Parathyroid adenoma (tissue), 2 donors: ENCODE data around the gene SAPCD1.
A peak's percentile ranks its signal among the peaks of the same experiment; 100 is the strongest.

Experiments used
- H2AFZ ChIP-seq: fragments of 300-600 bp; sonication (generic); one replicate; pipeline ENCODE4 v1.7.0; 2017; ENCODE audit warnings: antibody characterized with exemption, mild to moderate bottlenecking
- H3K27ac ChIP-seq: fragments of 300-600 bp; sonication (generic); one replicate; pipeline ENCODE4 v1.7.0; 2017
- H3K27me3 ChIP-seq: fragments of 300-600 bp; sonication (generic); one replicate; pipeline ENCODE4 v1.7.0; 2017; ENCODE audit warnings: low read length; ENCODE audit not compliant: control insufficient read depth, insufficient read depth
- H3K36me3 ChIP-seq: fragments of 300-600 bp; sonication (generic); one replicate; pipeline ENCODE4 v1.7.0; 2017; ENCODE audit warnings: low read length; ENCODE audit not compliant: control insufficient read depth, insufficient read depth
- H3K4me1 ChIP-seq: fragments of 300-600 bp; sonication (generic); one replicate; pipeline ENCODE4 v1.7.0; 2017; ENCODE audit warnings: control low read depth
- H3K4me2 ChIP-seq: fragments of 300-600 bp; sonication (generic); one replicate; pipeline ENCODE4 v1.7.0; 2017; ENCODE audit warnings: low read length
- H3K4me3 ChIP-seq: fragments of 300-600 bp; sonication (generic); one replicate; pipeline ENCODE4 v1.7.0; 2017; ENCODE audit warnings: low read depth, low read length
- H3K79me2 ChIP-seq: fragments of 300-600 bp; sonication (generic); one replicate; pipeline ENCODE4 v1.7.0; 2017; ENCODE audit warnings: control low read depth
- H3K9ac ChIP-seq: fragments of 300-600 bp; sonication (generic); one replicate; pipeline ENCODE4 v1.7.0; 2017; ENCODE audit warnings: mild to moderate bottlenecking
- H3K9me3 ChIP-seq: fragments of 300-600 bp; sonication (generic); one replicate; pipeline ENCODE4 v1.7.0; 2017; ENCODE audit warnings: low read length; ENCODE audit not compliant: control insufficient read depth
- TF ChIP-seq, protein P1 (sequence below): fragments of 300-600 bp; sonication (generic); IDR thresholded peaks from one replicate; pipeline ENCODE4 v1.7.0; 2017; ENCODE audit warnings: antibody characterized with exemption, mild to moderate bottlenecking
- donor health status: primary hyperparathyroidism.

The SAPCD1 gene

GRCh38 chr6:31734247-31734820, 28.1 kb upstream of the SAPCD1 start:
- H2AFZ ChIP-seq, result no peak overlapping the region
- H3K27ac ChIP-seq, result peak overlapping the region; percentile 84
- TF ChIP-seq, protein P1, sequence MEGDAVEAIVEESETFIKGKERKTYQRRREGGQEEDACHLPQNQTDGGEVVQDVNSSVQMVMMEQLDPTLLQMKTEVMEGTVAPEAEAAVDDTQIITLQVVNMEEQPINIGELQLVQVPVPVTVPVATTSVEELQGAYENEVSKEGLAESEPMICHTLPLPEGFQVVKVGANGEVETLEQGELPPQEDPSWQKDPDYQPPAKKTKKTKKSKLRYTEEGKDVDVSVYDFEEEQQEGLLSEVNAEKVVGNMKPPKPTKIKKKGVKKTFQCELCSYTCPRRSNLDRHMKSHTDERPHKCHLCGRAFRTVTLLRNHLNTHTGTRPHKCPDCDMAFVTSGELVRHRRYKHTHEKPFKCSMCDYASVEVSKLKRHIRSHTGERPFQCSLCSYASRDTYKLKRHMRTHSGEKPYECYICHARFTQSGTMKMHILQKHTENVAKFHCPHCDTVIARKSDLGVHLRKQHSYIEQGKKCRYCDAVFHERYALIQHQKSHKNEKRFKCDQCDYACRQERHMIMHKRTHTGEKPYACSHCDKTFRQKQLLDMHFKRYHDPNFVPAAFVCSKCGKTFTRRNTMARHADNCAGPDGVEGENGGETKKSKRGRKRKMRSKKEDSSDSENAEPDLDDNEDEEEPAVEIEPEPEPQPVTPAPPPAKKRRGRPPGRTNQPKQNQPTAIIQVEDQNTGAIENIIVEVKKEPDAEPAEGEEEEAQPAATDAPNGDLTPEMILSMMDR, result no peak
- H3K9me3 ChIP-seq, result no peaks in the 10 kb centered on the region
- no peaks in the 10 kb centered on the region for H3K27me3 ChIP-seq
- no peaks in the 10 kb centered on the region for H3K79me2 ChIP-seq
- peaks cover 8% of the 10 kb centered on the region for H3K4me1 ChIP-seq
- H3K36me3 ChIP-seq, result no peaks in the 10 kb centered on the region
- peak overlapping the region; percentile 95 for H3K4me2 ChIP-seq
- H3K4me3 ChIP-seq, result peak overlapping the region; percentile 99
- no peak overlapping the region for H3K9ac ChIP-seq

- peak overlapping the region; percentile 99 for H3K4me3 ChIP-seq
- H2AFZ ChIP-seq, result peak overlapping the region; percentile 29
- no peaks in the 10 kb centered on the region for H3K27me3 ChIP-seq
- TF ChIP-seq, protein P1, result no peak
- H3K9ac ChIP-seq, result no peak overlapping the region
- H3K4me1 ChIP-seq, result peaks cover 9% of the 10 kb centered on the region
- H3K27ac ChIP-seq, result peak overlapping the region; percentile 84
- no peaks in the 10 kb centered on the region for H3K9me3 ChIP-seq
- H3K36me3 ChIP-seq, result no peaks in the 10 kb centered on the region
- peak overlapping the region; percentile 95 for H3K4me2 ChIP-seq
- no peaks in the 10 kb centered on the region for H3K79me2 ChIP-seq
Measured at GRCh38 chr6:31734821-31735406, 27.5 kb upstream of the SAPCD1 start.

DNA sequence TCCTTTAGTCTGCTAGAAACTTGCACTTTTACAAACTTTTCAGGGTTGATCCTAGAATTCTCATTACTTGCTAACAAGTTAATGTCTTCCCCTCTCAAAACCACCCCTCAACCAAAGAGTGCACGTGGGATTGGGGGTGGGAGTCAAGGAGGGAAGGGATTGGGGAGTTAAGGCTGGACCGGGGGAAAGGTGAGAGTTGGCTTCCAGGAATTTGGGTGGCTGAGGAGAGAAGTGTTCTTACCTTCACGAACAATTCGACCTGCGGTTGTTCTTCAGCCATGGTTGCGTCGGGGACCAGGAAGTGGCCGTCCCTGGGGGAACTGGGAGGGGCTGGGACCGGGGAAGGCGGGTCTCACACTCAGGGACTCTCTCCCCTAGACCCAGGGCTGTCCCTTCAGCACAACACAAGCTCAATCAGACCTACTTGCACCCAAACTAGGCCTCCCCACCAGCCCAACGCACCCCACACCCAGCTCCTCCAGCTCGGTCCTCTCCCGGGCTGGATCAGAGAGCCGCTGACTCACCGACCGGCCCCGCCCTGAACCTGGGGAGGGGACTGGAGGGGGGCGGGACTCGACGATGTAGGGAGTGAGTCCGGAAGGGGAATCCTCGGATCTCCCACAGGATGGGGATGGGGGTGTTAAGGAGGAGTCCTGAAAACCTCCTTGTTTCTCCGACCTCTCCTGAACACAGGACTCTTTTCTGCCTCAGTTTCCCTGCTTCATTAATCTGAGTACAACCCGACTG, 26.3 kb upstream of the SAPCD1 start, which contains the start of gene CLIC1:
TSS of gene CLIC1 (minus strand) at position 510 of the 747 bp plus-strand sequence. CDS start at position 280, 230 bp downstream.
- no peaks in the 10 kb centered on the region for H3K27me3 ChIP-seq
- peak within 1 kb of the TSS; percentile 92 for H2AFZ ChIP-seq
- TF ChIP-seq, protein P1, result no peak
- H3K9me3 ChIP-seq, result no peaks in the 10 kb centered on the region
- H3K79me2 ChIP-seq, result no peaks in the 10 kb centered on the region
- peaks cover 9% of the 10 kb centered on the region for H3K4me1 ChIP-seq
- peak within 1 kb of the TSS; percentile 95 for H3K4me2 ChIP-seq
- peak within 1 kb of the TSS; percentile 84 for H3K27ac ChIP-seq
- peak within 1 kb of the TSS; percentile 74 for H3K9ac ChIP-seq
- peak within 1 kb of the TSS; percentile 99 for H3K4me3 ChIP-seq
- H3K36me3 ChIP-seq, result no peaks in the 10 kb centered on the region

GRCh38 chr6:31736768-31737314, 25.6 kb upstream of the SAPCD1 start:
- H3K4me3 ChIP-seq, result peak overlapping the region; percentile 99
- H3K36me3 ChIP-seq, result no peaks in the 10 kb centered on the region
- peak overlapping the region; percentile 92 for H2AFZ ChIP-seq
- H3K27ac ChIP-seq, result peak overlapping the region; percentile 84
- no peaks in the 10 kb centered on the region for H3K9me3 ChIP-seq
- H3K4me1 ChIP-seq, result peaks cover 9% of the 10 kb centered on the region
- no peak overlapping the region for H3K9ac ChIP-seq
- H3K79me2 ChIP-seq, result no peaks in the 10 kb centered on the region
- TF ChIP-seq, protein P1, result no peak
- peak overlapping the region; percentile 95 for H3K4me2 ChIP-seq
- H3K27me3 ChIP-seq, result no peaks in the 10 kb centered on the region
